Stimulated activated CD4-positive, alpha-beta T cell treated with anti-CD3 and anti-CD28 coated beads, Interleukin-12 subunit alpha, Interleukin-12 subunit beta, amount 100 ng/mL, for 24 hours (primary cell): ENCODE measurements around the gene UACA.
"Not testable (repeated sequence)": the region's sequence is repeated elsewhere in the genome, so short reads cannot be mapped to it uniquely, and the experiment has no call there.

Experiments used
- DNase-seq, 2 experiments: peaks; one replicate each; pipeline ENCODE4 v3.0.0-alpha.2; 2020; ENCODE audit warnings: low read depth in 2 of 2

Gene UACA

DNA sequence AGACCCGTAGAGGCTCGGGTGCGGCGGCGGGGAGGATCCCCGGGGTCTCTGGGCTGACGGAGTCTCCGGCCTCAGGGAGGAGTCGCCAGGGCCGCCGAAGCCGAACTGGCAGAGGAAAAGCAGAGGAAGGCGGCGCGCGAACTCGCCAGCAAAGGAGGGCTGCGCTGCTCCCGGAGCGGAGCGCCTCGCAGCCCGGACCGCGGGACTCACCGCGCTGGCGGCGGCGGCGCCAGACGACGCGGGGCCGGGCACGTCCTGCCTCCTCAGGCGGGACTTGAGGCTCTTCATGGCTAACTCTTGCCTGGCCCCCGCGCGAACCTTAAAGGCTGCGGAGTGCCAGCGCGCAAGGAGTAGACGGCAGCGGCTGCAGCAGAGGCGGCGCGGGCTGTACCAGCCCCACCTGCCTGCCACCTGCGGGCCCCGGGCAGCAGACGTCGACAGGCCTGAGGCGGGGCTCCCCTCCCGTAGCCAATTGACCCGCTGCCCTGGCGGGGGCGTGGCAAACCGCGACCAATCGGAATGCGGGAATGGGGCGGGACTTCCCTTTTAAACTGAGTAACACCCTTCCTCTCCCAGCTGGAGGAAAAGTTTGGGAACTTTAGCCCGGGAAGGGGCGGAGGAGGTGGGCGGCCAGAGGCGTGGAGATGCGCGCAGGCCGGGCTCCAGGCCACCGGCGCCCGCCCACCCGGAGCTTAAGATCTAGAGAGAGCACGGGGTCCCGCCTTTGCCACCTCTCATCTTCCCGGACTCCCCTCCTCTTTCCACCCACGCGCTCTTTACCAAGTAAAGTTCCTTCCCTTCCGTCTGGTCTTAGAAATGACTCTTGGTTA is at the start of gene UACA:
Gene UACA (minus strand): TSS at position 439 of the 830 bp plus-strand sequence. CDS start 151 bp downstream, at position 288.
- DNase-seq: peak; percentile 67 to 83

- DNase-seq: no peak
These were observed 49.5 kb upstream of the UACA start for GRCh38 chr15:70812827-70813364.

DNA sequence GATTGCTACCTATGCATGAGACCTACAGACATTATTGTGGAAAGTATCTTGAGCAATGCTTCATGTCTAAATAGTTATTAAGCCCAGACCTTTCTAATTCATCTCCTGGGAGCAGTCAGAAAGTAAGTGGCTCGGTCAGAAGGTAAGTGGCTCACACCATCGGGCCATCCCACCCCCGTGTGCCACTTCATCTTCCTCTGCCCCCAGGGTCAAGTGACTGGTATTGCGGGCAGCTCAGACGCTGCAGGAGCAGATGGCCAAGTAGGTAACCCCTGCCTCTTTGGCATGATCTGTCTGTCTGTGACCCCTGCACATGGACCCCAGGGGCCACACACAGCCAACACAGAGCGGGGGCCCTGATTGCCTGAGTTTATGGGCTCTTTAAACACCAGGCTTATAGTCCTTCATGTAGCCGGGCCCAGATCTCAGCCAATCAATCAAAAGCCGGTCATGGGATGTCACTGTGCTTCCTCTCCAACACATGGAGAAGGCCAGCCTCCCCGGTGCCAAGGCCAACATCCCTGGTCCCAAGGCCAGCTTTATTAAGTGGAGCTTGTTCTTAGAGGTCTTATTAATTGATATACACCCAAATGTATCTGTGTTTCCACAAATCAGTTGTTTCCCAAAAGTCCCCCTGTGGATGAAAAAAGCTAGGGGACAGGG is 47.7 kb upstream of the UACA start:
- DNase-seq: no peak

DNA sequence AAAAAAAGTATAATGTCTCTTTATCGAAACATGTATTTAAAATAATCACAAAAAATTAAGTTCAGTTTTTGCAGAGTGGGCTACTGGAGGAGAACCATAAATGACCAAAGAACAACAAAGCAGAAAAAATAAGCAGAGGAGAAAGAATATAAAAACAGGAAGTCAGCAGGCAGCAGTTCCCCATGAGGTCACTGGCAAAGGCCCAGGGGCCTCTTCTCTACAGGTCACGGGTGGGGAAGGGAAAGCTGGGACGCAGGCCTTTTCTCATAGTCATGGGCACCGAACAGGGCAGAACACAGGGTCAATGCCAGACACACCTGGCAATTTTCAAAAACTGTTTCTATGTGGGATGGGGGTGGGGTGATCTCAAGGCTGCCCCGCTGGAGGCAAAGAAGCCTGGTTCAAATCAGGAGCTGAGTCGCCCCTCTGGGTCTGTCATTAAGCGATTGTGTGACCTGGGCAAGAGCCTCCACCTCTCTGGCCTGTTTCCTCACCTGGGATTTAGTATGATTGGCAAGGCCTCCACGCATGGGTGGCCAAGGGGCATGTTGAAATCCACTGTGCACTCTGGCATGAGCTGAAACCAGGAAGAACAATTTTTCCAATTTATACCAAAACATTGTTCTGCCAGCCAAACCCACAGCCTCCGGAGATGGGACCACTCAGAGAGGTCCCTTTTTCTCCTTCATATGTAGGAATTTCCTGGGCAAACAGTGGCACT is 43.8 kb upstream of the UACA start:
- DNase-seq: no peak

DNA sequence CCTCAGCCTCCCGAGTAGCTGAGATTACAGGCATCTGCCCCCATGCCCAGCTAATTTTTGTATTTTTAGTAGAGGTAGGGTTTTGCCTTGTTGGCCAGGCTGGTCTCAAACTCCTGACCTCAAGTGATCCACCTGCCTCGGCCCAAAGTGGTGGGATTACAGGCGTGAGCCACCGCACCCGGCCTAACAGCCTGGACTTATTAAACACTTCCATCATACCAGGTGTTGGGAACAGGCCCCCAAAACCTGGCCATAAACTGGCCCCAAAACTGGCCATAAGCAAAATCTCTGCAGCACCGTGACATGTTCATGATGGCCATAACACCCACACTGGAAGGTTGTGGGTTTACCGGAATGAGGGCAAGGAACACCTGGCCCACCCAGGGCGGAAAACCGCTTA is 41.0 kb upstream of the UACA start:
- not testable (repeated sequence) for DNase-seq

- no peak for DNase-seq
These were observed 39.3 kb upstream of the UACA start for GRCh38 chr15:70802629-70803028.

- no peak for DNase-seq
These were observed 37.8 kb upstream of the UACA start for GRCh38 chr15:70801109-70801508.

- DNase-seq: no peak
These were observed 36.5 kb upstream of the UACA start for GRCh38 chr15:70799667-70800450.

DNA sequence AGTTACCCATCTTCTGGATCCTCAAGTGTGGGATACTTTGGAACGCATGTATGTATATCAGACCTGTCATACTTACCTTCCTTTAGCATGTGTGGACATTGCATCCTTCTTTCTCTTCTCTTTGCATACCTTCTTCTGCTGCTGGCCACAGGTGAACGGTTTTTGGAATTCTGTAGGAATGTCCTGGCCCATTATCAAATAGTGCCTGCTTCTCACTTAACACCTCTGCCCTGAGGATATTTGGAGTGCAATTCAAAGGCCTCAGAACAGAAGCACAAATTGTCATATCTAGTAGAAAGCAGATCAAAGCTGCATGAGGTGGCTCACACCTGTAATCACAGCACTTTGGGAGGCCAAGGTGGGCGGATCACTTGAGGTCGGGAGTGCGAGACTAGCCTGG is 34.1 kb upstream of the UACA start:
- no peak for DNase-seq

DNA sequence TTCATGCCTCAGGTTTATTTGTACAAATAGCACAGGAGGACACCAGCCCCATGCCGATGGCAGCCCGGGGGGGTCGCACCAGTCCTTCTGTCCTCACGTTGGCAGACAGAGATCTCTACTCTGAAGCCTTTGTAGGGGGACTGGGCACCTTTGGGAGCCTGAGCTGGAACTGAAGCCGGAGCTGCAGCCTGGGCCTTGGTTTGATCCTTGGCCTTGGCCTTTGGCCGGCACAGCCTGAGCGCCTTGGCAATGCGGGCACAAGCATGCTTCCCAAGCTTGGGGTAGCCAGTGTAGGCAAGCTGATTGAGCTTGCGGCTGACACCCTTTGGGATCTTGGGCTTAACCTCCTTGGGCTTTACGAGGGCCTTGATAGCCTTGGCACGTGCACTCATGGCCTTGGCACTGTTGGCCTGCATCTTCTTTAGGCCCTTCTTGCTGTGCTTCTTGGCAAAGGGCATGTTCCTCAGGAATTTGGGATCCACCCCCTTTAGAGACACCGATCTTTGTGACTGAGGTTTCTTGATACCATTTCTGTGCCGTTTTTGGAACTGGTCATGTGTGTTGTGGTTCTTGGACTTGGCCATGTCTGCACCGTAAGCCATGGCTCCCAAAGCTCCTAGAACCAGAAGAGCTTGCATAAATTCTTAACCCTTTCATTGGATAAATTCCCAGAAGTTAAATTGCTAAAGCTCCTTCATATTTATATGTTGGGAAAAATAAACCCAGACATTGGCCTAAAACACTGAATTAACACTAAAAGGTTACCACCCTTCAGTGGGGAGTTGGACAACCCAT is 33.4 kb upstream of the UACA start:
- no peak for DNase-seq

DNA sequence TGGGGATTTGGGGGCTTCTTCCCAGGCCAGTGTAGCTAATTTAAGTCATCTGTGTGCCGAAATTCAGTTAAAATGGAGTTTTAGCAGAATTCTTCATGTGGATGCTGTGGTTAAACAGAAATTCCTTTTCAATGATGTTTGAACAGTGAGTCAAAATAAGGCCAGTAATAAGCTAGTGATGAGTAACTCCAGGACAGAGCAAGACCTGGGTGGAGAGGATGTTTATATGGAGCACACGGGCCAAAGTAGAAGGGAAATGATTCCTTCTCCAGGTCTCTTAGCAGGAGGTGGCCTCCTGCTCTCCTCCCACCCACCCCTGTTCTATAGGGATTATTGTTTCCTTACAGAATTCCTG is 31.9 kb upstream of the UACA start:
- DNase-seq: no peak

DNA sequence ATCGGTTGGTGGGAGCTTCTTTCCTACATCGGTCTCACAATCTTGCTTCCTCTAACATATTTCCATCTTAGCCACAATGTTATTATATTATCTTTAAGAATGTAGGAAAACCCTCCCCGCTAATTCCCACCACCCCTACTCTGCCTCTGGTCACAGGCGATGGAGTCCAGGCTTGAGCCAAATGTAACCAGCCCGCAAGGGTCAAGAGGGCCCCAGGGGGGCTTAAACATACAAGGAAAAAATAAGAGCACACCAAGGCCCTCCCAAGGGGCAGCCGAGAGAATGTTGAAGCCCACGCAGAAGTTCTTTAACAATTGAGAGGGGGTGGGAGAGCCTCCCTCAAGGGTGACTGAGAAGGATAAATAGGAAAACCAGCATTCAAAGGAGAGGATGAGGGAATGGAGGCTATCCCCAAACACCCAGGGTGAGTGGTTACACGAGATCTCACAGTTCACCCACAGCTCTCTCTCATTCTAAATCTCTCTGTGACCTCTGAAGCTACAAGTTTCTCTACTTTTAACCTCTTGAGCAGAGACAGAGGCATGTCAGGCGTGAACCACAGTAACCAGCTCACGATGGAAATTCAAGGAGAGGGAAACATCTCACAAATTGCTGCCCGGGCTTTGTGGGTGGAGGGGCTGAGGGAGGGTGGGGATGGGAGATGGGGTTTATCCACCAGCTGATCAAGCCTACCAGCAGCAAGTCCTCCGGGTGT is 31.4 kb upstream of the UACA start:
- no peak for DNase-seq

GRCh38 chr15:70793694-70794093 is 30.3 kb upstream of the UACA start:
- DNase-seq: no peak

DNA sequence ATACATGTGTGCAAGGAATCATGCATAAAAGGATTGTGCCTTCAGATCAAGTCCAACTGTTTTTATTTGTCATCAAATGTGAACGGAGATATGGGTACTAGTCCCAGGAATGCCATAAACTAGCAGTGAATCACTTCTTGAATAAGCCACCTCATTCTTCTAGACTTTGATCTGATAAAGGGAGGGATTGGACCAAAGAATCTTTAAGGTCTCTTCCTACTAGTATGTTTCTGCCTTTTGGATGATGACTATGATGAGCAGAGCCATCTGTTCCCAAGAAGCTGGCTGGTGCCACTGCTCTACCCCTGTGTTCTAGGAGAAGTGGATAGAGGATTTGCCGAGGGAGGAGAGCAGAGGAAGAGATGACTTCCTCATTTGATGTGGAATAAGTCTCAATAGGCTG is 28.8 kb upstream of the UACA start:
- DNase-seq: no peak

DNA sequence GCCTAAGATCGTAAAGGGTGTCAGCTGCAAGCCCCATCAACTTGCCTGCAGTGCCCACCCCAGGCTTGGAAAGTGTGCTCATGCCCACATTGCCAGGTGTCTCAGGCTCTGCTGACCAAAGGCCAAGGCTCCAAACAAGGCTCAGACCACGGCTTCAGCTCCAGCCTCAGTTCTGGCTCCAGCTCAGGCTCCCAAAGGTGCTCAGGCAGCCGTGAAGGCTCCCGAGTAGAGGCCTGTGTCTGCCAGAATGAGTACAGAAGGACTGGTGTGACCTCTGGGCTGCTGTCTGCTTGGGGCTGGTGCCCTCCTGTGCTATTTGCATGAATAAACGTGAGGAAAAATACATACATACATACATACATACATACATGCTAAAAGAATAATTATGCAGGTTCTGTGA is 27.9 kb upstream of the UACA start:
- DNase-seq: no peak

DNA sequence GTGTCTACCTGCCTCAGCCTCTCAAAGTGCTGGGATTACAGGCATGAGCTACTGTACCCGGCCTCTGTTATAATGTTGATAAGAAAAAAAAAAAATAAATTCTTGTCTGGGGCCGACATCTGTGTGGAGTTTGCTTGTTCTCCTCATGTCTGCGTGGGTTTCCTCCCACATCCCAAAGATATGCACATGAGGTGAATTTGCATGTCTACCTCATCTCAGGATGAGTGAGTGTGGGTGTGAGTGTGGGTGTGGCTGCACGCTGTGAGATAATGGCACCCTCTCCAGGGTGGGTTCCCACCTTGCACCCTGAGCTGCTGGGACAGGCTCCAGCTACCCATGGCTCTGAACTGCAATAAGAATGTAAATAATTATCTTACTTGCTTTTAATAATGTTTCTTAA is 25.9 kb upstream of the UACA start:
- no peak for DNase-seq

DNA sequence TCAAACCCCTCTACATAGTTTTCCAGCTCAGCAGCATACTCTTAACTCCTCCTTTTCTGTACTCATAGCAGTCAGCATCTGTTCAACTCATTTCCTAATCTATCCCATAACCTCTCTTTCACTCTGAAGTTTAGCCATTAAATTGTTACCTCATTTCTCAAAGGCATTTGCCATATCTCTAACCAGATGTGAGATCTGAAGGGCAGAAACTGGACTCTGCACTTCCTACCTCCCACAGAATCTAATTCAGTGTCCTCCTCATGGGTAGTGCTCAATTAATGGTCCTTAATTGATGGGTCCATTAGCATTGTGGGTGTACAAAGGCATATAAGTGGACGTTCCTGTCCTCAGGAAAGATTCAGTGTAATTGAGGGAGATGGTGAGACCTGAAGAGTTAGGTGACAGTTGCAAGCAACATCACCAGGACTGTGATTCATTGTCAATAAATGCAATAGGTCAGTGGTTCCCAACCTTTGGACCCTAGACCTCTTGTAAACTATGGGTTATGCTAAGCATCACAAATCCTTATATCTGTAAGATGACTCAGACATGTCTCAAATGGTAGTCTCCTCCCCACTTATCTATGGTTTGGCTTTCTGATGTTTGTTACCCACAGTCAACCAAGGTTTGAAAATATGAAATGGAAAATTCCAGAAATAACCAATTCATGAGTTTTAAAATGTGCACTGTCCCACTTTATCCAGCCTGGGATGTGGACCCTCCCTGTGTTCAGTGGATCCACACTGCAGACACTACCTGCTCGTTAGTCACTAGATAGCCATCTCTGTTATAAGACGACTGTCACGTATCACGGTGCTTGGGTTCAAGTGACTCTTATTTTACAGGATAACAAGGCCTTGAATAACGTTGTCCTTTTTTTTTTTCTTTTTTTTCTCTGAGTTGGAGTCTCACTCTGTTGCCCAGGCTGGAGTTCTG is 25.0 kb upstream of the UACA start:
- DNase-seq: no peak

- no peak for DNase-seq
These were observed 23.6 kb upstream of the UACA start for GRCh38 chr15:70786996-70787395.

GRCh38 chr15:70783610-70784022 is 20.3 kb upstream of the UACA start:
- no peak for DNase-seq
